Keratinocyte (primary cell): ENCODE data around the gene SHROOM4. TPM values are rescaled to one million over a fixed set of nuclear protein-coding genes. Genes with fewer than 3 reads are reported as not detected.

Source experiments
- DNase-seq: peaks from one replicate; pipeline ENCODE4 v3.0.0-alpha.2; 2011; ENCODE audit warnings: low read depth, missing footprints, low spot score
- FAIRE-seq: peaks from 2 replicates; lab custom pipeline; 2011; peaks lifted over from hg19 to GRCh38; lab: Jason Lieb, UNC
- H2AFZ ChIP-seq: 2 replicates; pipeline ENCODE4 v1.6.0; 2012; ENCODE audit warnings: low read length, control low read depth, inconsistent platforms; ENCODE audit not compliant: control insufficient read depth
- H3K27ac ChIP-seq: 2 replicates; pipeline ENCODE4 v1.5.1; 2011; ENCODE audit warnings: low read length; ENCODE audit not compliant: control insufficient read depth, insufficient read depth
- H3K27me3 ChIP-seq: 3 replicates; pipeline ENCODE4 v1.6.0; 2011; ENCODE audit warnings: low read length; ENCODE audit not compliant: control insufficient read depth, insufficient read depth; ENCODE audit errors: extremely low read depth
- H3K36me3 ChIP-seq, 2 experiments: 2 replicates in 1 of 2; 3 replicates in 1 of 2; pipeline ENCODE4 v1.5.1; 2011; ENCODE audit warnings: low read length in 2 of 2, mild to moderate bottlenecking in 1 of 2; ENCODE audit not compliant: control insufficient read depth in 2 of 2, insufficient read depth in 2 of 2; ENCODE audit errors: extremely low read depth in 1 of 2
- H3K4me1 ChIP-seq: 3 replicates; pipeline ENCODE4 v1.5.1; 2011; ENCODE audit warnings: low read length; ENCODE audit not compliant: control insufficient read depth, insufficient read depth; ENCODE audit errors: extremely low read depth
- H3K4me2 ChIP-seq: 3 replicates; pipeline ENCODE4 v1.6.0; 2011; ENCODE audit warnings: low read depth, low read length; ENCODE audit not compliant: control insufficient read depth, insufficient read depth; ENCODE audit errors: extremely low read depth
- H3K4me3 ChIP-seq, 3 experiments: fragments of 200-600 bp in 1 of 3; sonication (generic) in 1 of 3; 2 replicates in 2 of 3; 3 replicates in 1 of 3; pipeline ENCODE4 v1.5.1; 2011 to 2016; ENCODE audit warnings: low read length in 3 of 3, mild to moderate bottlenecking in 3 of 3, control low read depth in 2 of 3, inconsistent platforms in 1 of 3, low read depth in 1 of 3, mixed read lengths in 1 of 3, mixed run types in 1 of 3, moderate library complexity in 1 of 3; ENCODE audit not compliant: control insufficient read depth in 2 of 3, insufficient read depth in 2 of 3; ENCODE audit errors: extremely low read depth in 1 of 3
- H3K79me2 ChIP-seq: 2 replicates; pipeline ENCODE4 v1.6.0; 2012; ENCODE audit warnings: low read length; ENCODE audit not compliant: control insufficient read depth, insufficient read depth
- H3K9ac ChIP-seq: 3 replicates; pipeline ENCODE4 v1.6.0; 2011; ENCODE audit warnings: low read length; ENCODE audit not compliant: control insufficient read depth, insufficient read depth; ENCODE audit errors: extremely low read depth
- H3K9me1 ChIP-seq: 3 replicates; pipeline ENCODE4 v1.6.0; 2011; ENCODE audit warnings: low read length; ENCODE audit not compliant: control insufficient read depth, insufficient read depth; ENCODE audit errors: extremely low read depth
- H3K9me3 ChIP-seq: 2 replicates; pipeline ENCODE4 v1.5.1; 2012; ENCODE audit warnings: low read depth, low read length; ENCODE audit not compliant: control insufficient read depth
- H4K20me1 ChIP-seq: 3 replicates; pipeline ENCODE4 v1.6.0; 2011; ENCODE audit warnings: low read length; ENCODE audit not compliant: control insufficient read depth, insufficient read depth; ENCODE audit errors: extremely low read depth
- EZH2 ChIP-seq: IDR thresholded peaks from one replicate; pipeline ENCODE4 v1.6.1; 2012; ENCODE audit warnings: inconsistent platforms, mild to moderate bottlenecking, low read length, moderate library complexity
- dilution Hi-C: fragments of 300-500 bp; cut with MboI; formaldehyde crosslinking; loops from one replicate; pipeline ENCODE4 v1.7.0; 2020; ENCODE audit warnings: low sequenced_read_pairs; ENCODE audit not compliant: extremely low pct_ligation_motif_present
- polyA plus RNA-seq, 5 experiments: library from polyadenylated mRNA; depleted of rRNA in 3 of 5; stranded (reverse) in 3 of 5; stranded (forward) in 1 of 5; unstranded in 1 of 5; fragments of >200 nt; gene quantifications; 1 replicate in 1 of 5; 2 replicates in 3 of 5; 3 replicates in 1 of 5; pipeline versions ENCODE4 v1.2.1 to v1.2.3, GENCODE V29; 2011 to 2012; ENCODE audit warnings: missing spikeins in 2 of 5, low read depth in 1 of 5, low replicate concordance in 1 of 5
- TF ChIP-seq, protein P1 (sequence below), 3 experiments: IDR thresholded peaks in 1 of 3; conservative IDR thresholded peaks in 1 of 3; optimal IDR thresholded peaks in 1 of 3; 2 replicates in 2 of 3; 3 replicates in 1 of 3; pipeline versions ENCODE3 to v1.5.1; 2011; ENCODE audit warnings: low read length in 3 of 3, mild to moderate bottlenecking in 3 of 3, moderate library complexity in 2 of 3, control low read depth in 1 of 3, inconsistent platforms in 1 of 3; ENCODE audit not compliant: insufficient read depth in 2 of 3; ENCODE audit errors: extremely low read depth in 1 of 3

SHROOM4 gene
- polyA plus RNA-seq, 1 donor (not counting 4 experiments of a cell fraction or from before 2014, with no cell fraction given), result 0.50 TPM

DNA sequence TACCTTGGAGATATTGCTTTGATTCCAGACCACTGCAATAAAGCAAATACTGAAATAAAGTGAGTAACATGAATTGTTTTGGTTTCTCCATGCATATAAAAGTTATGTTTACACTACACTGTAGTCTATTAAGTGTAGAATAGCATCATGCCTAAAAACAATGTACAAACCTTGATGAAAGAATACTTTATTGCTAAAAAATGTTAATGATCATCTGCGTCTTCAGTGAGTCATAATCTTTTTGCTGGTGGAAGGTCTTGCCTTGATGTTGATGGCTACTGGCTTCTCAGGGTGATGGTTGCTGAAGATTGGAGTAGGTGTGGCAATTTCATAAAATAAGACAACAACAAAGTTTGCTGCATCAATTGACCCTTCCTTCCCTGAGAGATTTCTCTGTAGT, 145.1 kb downstream of the SHROOM4 start:
- dilution Hi-C loops, result no loop called here
- H3K4me1 ChIP-seq, result no peaks in the 10 kb centered on the region
- no peaks in the 10 kb centered on the region for H3K79me2 ChIP-seq
- no peaks in the 10 kb centered on the region for H3K9me3 ChIP-seq
- H3K9ac ChIP-seq, result no peak overlapping the region
- TF ChIP-seq, protein P1, sequence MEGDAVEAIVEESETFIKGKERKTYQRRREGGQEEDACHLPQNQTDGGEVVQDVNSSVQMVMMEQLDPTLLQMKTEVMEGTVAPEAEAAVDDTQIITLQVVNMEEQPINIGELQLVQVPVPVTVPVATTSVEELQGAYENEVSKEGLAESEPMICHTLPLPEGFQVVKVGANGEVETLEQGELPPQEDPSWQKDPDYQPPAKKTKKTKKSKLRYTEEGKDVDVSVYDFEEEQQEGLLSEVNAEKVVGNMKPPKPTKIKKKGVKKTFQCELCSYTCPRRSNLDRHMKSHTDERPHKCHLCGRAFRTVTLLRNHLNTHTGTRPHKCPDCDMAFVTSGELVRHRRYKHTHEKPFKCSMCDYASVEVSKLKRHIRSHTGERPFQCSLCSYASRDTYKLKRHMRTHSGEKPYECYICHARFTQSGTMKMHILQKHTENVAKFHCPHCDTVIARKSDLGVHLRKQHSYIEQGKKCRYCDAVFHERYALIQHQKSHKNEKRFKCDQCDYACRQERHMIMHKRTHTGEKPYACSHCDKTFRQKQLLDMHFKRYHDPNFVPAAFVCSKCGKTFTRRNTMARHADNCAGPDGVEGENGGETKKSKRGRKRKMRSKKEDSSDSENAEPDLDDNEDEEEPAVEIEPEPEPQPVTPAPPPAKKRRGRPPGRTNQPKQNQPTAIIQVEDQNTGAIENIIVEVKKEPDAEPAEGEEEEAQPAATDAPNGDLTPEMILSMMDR (optimal IDR thresholded peaks at IDR 0.05 in 1 of 3, IDR thresholded peaks at IDR 0.05 in 1 of 3, conservative IDR thresholded peaks at IDR 0.05 in 1 of 3; ENCODE audit: extremely low read depth in 1 of 3, insufficient read depth in 2 of 3, low read length in 3 of 3), result no peak
- TF ChIP-seq EZH2, result no peak
- no peak overlapping the region for H3K27ac ChIP-seq
- no peaks in the 10 kb centered on the region for H3K27me3 ChIP-seq
- no peak for FAIRE-seq
- H2AFZ ChIP-seq, result no peak overlapping the region
- no peak overlapping the region for H3K4me3 ChIP-seq
- H3K4me2 ChIP-seq, result no peak overlapping the region
- H4K20me1 ChIP-seq, result no peaks in the 10 kb centered on the region
- no peak for DNase-seq
- no peaks in the 10 kb centered on the region for H3K9me1 ChIP-seq
- no peaks in the 10 kb centered on the region for H3K36me3 ChIP-seq

DNA sequence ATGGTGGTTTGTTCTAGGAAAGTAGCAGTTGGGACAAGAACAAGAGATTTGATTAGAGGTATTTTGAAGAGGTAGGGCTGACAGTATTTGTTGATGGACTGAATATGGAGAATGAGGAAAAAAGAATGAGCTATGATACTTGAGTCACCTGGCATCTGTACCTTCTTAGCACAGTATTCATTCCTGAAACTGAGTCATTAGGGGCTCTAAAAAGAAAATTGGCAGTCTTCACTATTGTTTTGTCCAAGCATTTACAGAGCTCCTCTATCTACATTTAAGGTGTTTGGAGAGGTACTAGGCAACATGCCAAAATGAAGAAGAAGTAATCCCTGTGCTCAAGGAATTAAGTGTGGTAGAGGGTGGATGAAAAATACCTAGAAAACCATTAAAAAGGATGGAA, 165.8 kb downstream of the SHROOM4 start:
- no peak for FAIRE-seq

More for the DNA sequence above, 165.8 kb downstream of the SHROOM4 start:
- dilution Hi-C loops, result no loop called here
- no peak for DNase-seq
- TF ChIP-seq, protein P1 (optimal IDR thresholded peaks at IDR 0.05 in 1 of 3, IDR thresholded peaks at IDR 0.05 in 1 of 3, conservative IDR thresholded peaks at IDR 0.05 in 1 of 3; ENCODE audit: extremely low read depth in 1 of 3, insufficient read depth in 2 of 3, low read length in 3 of 3), result no peak
- no peak for TF ChIP-seq EZH2
- no peak overlapping the region for H3K27ac ChIP-seq
- no peaks in the 10 kb centered on the region for H3K9me3 ChIP-seq
- no peaks in the 10 kb centered on the region for H3K9me1 ChIP-seq
- no peaks in the 10 kb centered on the region for H3K27me3 ChIP-seq
- H3K36me3 ChIP-seq, result no peaks in the 10 kb centered on the region
- H3K79me2 ChIP-seq, result no peaks in the 10 kb centered on the region
- H3K4me1 ChIP-seq, result peaks cover 10% of the 10 kb centered on the region
- no peaks in the 10 kb centered on the region for H4K20me1 ChIP-seq
- no peak overlapping the region for H3K4me3 ChIP-seq
- no peak overlapping the region for H3K4me2 ChIP-seq
- H3K9ac ChIP-seq, result no peak overlapping the region
- no peak overlapping the region for H2AFZ ChIP-seq
